ENCODE results near the gene D2HGDH.

GRCh38 chr2:241726459-241726858 is 8.0 kb upstream of the D2HGDH start:
- TF ChIP-seq CTCF (IDR thresholded peaks at IDR 0.05), result no peak
- no peak for TF ChIP-seq POLR2A (IDR thresholded peaks at IDR 0.05)

All from uterus (tissue), 2 donors.